GM19467 (cell line): Measurements from ENCODE around the gene DDN.
A peak's percentile ranks its signal among the peaks of the same experiment; 100 is the strongest.

ENCODE experiments used
- ATAC-seq: cut with Tn5 transposase; IDR thresholded peaks from one replicate; pipeline ENCODE4 v1.9.1; 2021; ENCODE audit warnings: mild to moderate bottlenecking, moderate library complexity; ENCODE audit not compliant: unreplicated experiment

DDN gene

GRCh38 chr12:49031573-49032161 lies 32.5 kb upstream of the DDN start:
- ATAC-seq, result no peak

- ATAC-seq, result no peak
These were observed 31.8 kb upstream of the DDN start for GRCh38 chr12:49030714-49031572.

GRCh38 chr12:49030119-49030518 lies 30.9 kb upstream of the DDN start:
- no peak for ATAC-seq

- no peak for ATAC-seq
These were observed 29.6 kb upstream of the DDN start for GRCh38 chr12:49028666-49029275.

- no peak for ATAC-seq
These were observed 28.8 kb upstream of the DDN start for GRCh38 chr12:49027846-49028555.

GRCh38 chr12:49026678-49027480 lies 27.7 kb upstream of the DDN start:
- no peak for ATAC-seq

- no peak for ATAC-seq
These were observed 26.9 kb upstream of the DDN start for GRCh38 chr12:49026101-49026500.

GRCh38 chr12:49025463-49025862 lies 26.3 kb upstream of the DDN start:
- no peak for ATAC-seq

- ATAC-seq, result no peak
These were observed 25.4 kb upstream of the DDN start for GRCh38 chr12:49024543-49024942.

- ATAC-seq, result no peak
These were observed 24.6 kb upstream of the DDN start for GRCh38 chr12:49023812-49024211.

- no peak for ATAC-seq
These were observed 23.5 kb upstream of the DDN start for GRCh38 chr12:49022558-49023178.

- no peak for ATAC-seq
These were observed 22.2 kb upstream of the DDN start for GRCh38 chr12:49021292-49021915.

- no peak for ATAC-seq
These were observed 21.3 kb upstream of the DDN start for GRCh38 chr12:49020441-49020840.

GRCh38 chr12:49019443-49020324 lies 20.5 kb upstream of the DDN start:
- no peak for ATAC-seq

GRCh38 chr12:49019120-49019430 lies 19.9 kb upstream of the DDN start:
- peak; percentile 12 for ATAC-seq

GRCh38 chr12:49018261-49019119 lies 19.3 kb upstream of the DDN start, which contains the start of gene PRKAG1:
TSS of gene PRKAG1 (minus strand) at chr12:49018776. CDS start at chr12:49018740, 36 bp downstream.
- ATAC-seq, result peak; percentile 87

- no peak for ATAC-seq
These were observed 18.7 kb upstream of the DDN start for GRCh38 chr12:49017891-49018260.

- no peak for ATAC-seq
These were observed 16.0 kb upstream of the DDN start for GRCh38 chr12:49015196-49015595.
